K562 (cell line): ENCODE results near the gene DHDH. TPM values are rescaled to one million over a fixed set of nuclear protein-coding genes. Genes with fewer than 3 reads are reported as not detected.

Experiments used
- ATAC-seq: fragments of 200-7000 bp; cut with Tn5 transposase; 3 replicates; pipeline ENCODE4 v1.9.1; 2020; ENCODE audit warnings: moderate library complexity
- BruUV-seq: library from RNA; stranded (reverse); fragments of 400-500 nt; replicated peaks from 2 replicates; lab custom pipeline; 2021; lab: Mats Ljungman, UMichigan
- CTCF ChIA-PET: fragments of 300-600 bp; formaldehyde crosslinking; extraction: SDS; loops from one replicate; lab custom pipeline; 2021; ENCODE audit warnings: low intra/inter-chr PET ratio; lab: Yijun Ruan, JAX
- POLR2A ChIA-PET: fragments of 300-600, 350-650 bp; sonication (Branson Sonifier 250); formaldehyde crosslinking; extraction: SDS; loops from one replicate; lab custom pipeline; 2021; ENCODE audit warnings: antibody characterized with exemption, inconsistent platforms; lab: Yijun Ruan, JAX
- DNase-seq, 4 experiments: peaks; one replicate each; pipeline versions ENCODE4 v3.0.0 to v3.0.0-alpha.2; 2011 to 2018; ENCODE audit warnings: low spot score in 3 of 4, mixed read lengths in 3 of 4; ENCODE audit errors: extremely low read depth in 1 of 4
- FAIRE-seq: peaks from 2 replicates; lab custom pipeline; 2011; peaks lifted over from hg19 to GRCh38; lab: Jason Lieb, UNC
- H2AFZ ChIP-seq: 2 replicates; pipeline ENCODE4 v1.6.0; 2011; ENCODE audit warnings: low read depth, low read length, control low read depth, inconsistent platforms
- H3K27ac ChIP-seq: fragments of 200-600 bp; 3 replicates; pipeline ENCODE4 v1.8.0; 2011; ENCODE audit warnings: low read depth, mild to moderate bottlenecking, control low read depth, inconsistent platforms, low read length, moderate library complexity, mixed read lengths; ENCODE audit errors: extremely low read depth
- H3K27me3 ChIP-seq, 2 experiments: fragments of 300-600 bp in 1 of 2; 2 replicates in 1 of 2; 3 replicates in 1 of 2; pipeline versions ENCODE4 v1.6.0 to v1.8.0; 2011; ENCODE audit warnings: inconsistent platforms in 2 of 2, low read length in 2 of 2, mild to moderate bottlenecking in 1 of 2, mixed read lengths in 1 of 2, moderate library complexity in 1 of 2; ENCODE audit not compliant: control insufficient read depth in 2 of 2, insufficient read depth in 2 of 2
- H3K36me3 ChIP-seq: fragments of 300-600 bp; 3 replicates; pipeline ENCODE4 v1.8.0; 2011; ENCODE audit warnings: mild to moderate bottlenecking, low read length, inconsistent platforms; ENCODE audit not compliant: control insufficient read depth, insufficient read depth
- H3K4me1 ChIP-seq, 2 experiments: fragments of 200-600 bp in 1 of 2; replicated peaks in 1 of 2; 2 replicates in 1 of 2; 3 replicates in 1 of 2; pipeline versions ENCODE4 v1.5.1 to v1.8.0; 2011; ENCODE audit warnings: inconsistent platforms in 2 of 2, low read length in 2 of 2, mild to moderate bottlenecking in 1 of 2, mixed read lengths in 1 of 2, moderate library complexity in 1 of 2; ENCODE audit not compliant: control insufficient read depth in 2 of 2, insufficient read depth in 2 of 2
- H3K4me2 ChIP-seq: 2 replicates; pipeline ENCODE4 v1.6.1; 2011; ENCODE audit warnings: low read length, control low read depth, inconsistent platforms, mixed read lengths; ENCODE audit not compliant: insufficient read depth
- H3K4me3 ChIP-seq: fragments of 200-600 bp; sonication (generic), shearing (Covaris generic); 2 replicates; pipeline ENCODE4 v1.5.1; 2016; ENCODE audit warnings: control low read depth, inconsistent platforms
- H3K79me2 ChIP-seq: fragments of 200-600 bp; 3 replicates; pipeline ENCODE4 v1.8.0; 2011; ENCODE audit warnings: low read length, inconsistent platforms; ENCODE audit not compliant: control insufficient read depth, insufficient read depth
- H3K9ac ChIP-seq, 2 experiments: 2 replicates each; pipeline versions ENCODE4 v1.6.0 to v1.6.1; 2011; ENCODE audit warnings: low read depth in 2 of 2, low read length in 2 of 2, control low read depth in 1 of 2, inconsistent platforms in 1 of 2, mild to moderate bottlenecking in 1 of 2, mixed read lengths in 1 of 2; ENCODE audit not compliant: insufficient read depth in 1 of 2
- H3K9me1 ChIP-seq: one replicate; pipeline ENCODE4 v1.6.0; 2011; ENCODE audit warnings: inconsistent platforms, mild to moderate bottlenecking, low read length, moderate library complexity; ENCODE audit not compliant: control insufficient read depth, insufficient read depth
- H3K9me3 ChIP-seq: replicated peaks from 2 replicates; pipeline ENCODE4 v1.5.1; 2011; ENCODE audit warnings: low read depth, low read length, inconsistent platforms; ENCODE audit not compliant: control insufficient read depth, insufficient read depth
- H4K20me1 ChIP-seq: replicated peaks from 2 replicates; pipeline ENCODE4 v1.6.1; 2011; ENCODE audit warnings: low read length, inconsistent platforms, mixed read lengths; ENCODE audit not compliant: control insufficient read depth, insufficient read depth
- L3MBTL2 ChIP-seq: fragments of 450-650 bp; IDR thresholded peaks from 2 replicates; pipeline ENCODE4 v1.6.1; 2016; ENCODE audit warnings: mild to moderate bottlenecking, moderate library complexity
- MAZ ChIP-seq, 2 experiments: fragments of 450-650 bp in 1 of 2; sonication (generic) in 1 of 2; formaldehyde crosslinking; IDR thresholded peaks in 1 of 2; conservative IDR thresholded peaks in 1 of 2; 2 replicates each; pipeline versions ENCODE4 v1.4.0 to v1.5.0; 2020; ENCODE audit warnings: mild to moderate bottlenecking in 1 of 2, missing genetic modification reagents in 1 of 2
- NR2F6 ChIP-seq: fragments of 450-650 bp; formaldehyde crosslinking; IDR thresholded peaks from 2 replicates; pipeline ENCODE4 v1.4.0; 2020; ENCODE audit warnings: mild to moderate bottlenecking
- NRF1 ChIP-seq, 2 experiments: fragments of 450-650 bp; IDR thresholded peaks in 1 of 2; conservative IDR thresholded peaks in 1 of 2; 2 replicates each; pipeline ENCODE4 v1.6.1; 2014; ENCODE audit warnings: mild to moderate bottlenecking in 2 of 2
- PML ChIP-seq: IDR thresholded peaks from 2 replicates; pipeline ENCODE4 v1.6.1; 2012; ENCODE audit warnings: low read length, inconsistent platforms
- YBX1 ChIP-seq: fragments of 450-650 bp; IDR thresholded peaks from 2 replicates; pipeline ENCODE4 v1.7.1; 2016; ENCODE audit warnings: mild to moderate bottlenecking
- WGBS: fragments of 100-300 bp; shearing (Covaris generic); methylation state at CpG from one replicate; pipeline ENCODE4 v1.1.6; 2016; ENCODE audit warnings: low coverage, mixed read lengths; ENCODE audit not compliant: insufficient coverage; ENCODE audit errors: missing lambda C conversion rate; 5-methylcytosine and 5-hydroxymethylcytosine counted together
- in situ Hi-C: fragments of 300-500 bp; cut with MboI; formaldehyde crosslinking; loops from 4 replicates; pipeline ENCODE4 v1.15.0; 2018; ENCODE audit warnings: inconsistent platforms, mixed read lengths
- intact Hi-C: fragments of 100-400 bp; cut with micrococcal nuclease; formaldehyde crosslinking; loops from 2 replicates; pipeline ENCODE4 v1.14.2; 2022
- polyA plus RNA-seq, 8 experiments: library from polyadenylated mRNA; depleted of rRNA in 4 of 8; stranded (reverse) in 5 of 8; unstranded in 3 of 8; fragments of >200 nt; fragmentation: Nextera tagmentation in 2 of 8; fragmentation: Illumina TruSeq in 1 of 8; extraction: Ambion mirVana in 2 of 8; extraction: Trizol in 1 of 8; gene quantifications; 2 replicates each; pipeline versions ENCODE4 v1.2.1 to v1.2.3, GENCODE V29; 2011 to 2014; ENCODE audit warnings: inconsistent platforms in 1 of 8, missing spikeins in 1 of 8
- total RNA-seq, 7 experiments: library from RNA; depleted of rRNA in 6 of 7; stranded (reverse); fragments of >200 nt in 6 of 7; fragmentation: Illumina TruSeq in 2 of 7; extraction: Trizol in 2 of 7; gene quantifications; 2 replicates each; pipeline versions ENCODE4 v1.2.1 to v1.2.3, GENCODE V29; 2011 to 2021; ENCODE audit warnings: low replicate concordance in 1 of 7
- TF ChIP-seq, protein P1 (sequence below), 2 experiments: fragments of 450-650 bp; IDR thresholded peaks; 2 replicates each; pipeline ENCODE4 v1.6.1; 2016
- TF ChIP-seq, protein P2 (sequence below): sonication (generic); IDR thresholded peaks from 2 replicates; pipeline ENCODE4 v1.6.1; 2016
- TF ChIP-seq, protein P3 (sequence below): fragments of 450-650 bp; formaldehyde crosslinking; IDR thresholded peaks from 2 replicates; pipeline ENCODE4 v1.4.0; 2022; ENCODE audit warnings: missing genetic modification characterization
- TF ChIP-seq, protein P4 (sequence below): sonication (generic); formaldehyde crosslinking; IDR thresholded peaks from 2 replicates; pipeline ENCODE4 v1.8.0; 2023; ENCODE audit warnings: mild to moderate bottlenecking, missing genetic modification reagents

The DHDH gene
- total and polyA plus RNA-seq, 9 of the 15 experiments (the other 6 are each of a cell fraction or from before 2014, with no cell fraction given) = 0.37 to 1.9 (median 0.87) TPM

DNA sequence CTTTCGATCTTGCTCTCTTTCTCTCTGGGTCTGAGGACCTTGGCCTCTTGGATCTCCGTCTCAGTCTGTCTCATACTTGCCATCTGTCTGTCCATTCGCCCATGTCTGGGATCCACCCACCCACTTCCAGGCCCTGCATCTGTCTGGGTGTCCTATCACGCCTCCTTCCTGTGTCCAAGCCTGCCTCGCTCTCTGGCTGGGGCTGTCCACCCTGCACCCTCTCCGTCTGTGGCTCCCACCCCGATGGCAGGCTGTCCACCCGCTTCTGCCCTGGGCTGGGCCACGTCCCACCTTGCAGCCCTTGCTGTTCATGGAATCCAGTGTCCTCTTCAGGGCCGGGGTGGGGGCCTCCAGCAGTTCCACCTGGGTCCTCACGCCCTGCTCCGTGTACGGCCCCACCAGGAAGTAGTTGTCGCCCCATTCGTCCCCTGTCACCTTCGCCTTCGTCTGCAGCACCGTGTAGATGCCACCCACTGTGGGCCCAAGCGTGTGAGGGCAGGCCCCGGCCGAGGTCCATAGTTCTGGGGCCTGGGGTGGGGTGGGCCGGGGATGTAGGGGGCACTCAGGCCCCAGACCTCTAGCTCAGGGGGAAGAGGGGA lies 57.6 kb downstream of the DHDH start (continued):
- TF ChIP-seq, protein P1, sequence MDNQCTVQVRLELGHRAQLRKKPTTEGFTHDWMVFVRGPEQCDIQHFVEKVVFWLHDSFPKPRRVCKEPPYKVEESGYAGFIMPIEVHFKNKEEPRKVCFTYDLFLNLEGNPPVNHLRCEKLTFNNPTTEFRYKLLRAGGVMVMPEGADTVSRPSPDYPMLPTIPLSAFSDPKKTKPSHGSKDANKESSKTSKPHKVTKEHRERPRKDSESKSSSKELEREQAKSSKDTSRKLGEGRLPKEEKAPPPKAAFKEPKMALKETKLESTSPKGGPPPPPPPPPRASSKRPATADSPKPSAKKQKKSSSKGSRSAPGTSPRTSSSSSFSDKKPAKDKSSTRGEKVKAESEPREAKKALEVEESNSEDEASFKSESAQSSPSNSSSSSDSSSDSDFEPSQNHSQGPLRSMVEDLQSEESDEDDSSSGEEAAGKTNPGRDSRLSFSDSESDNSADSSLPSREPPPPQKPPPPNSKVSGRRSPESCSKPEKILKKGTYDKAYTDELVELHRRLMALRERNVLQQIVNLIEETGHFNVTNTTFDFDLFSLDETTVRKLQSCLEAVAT (IDR thresholded peaks at IDR 0.05) = no peak
- TF ChIP-seq NR2F6 (CRISPR knock-in tag) = no peak
- no peak for TF ChIP-seq L3MBTL2

DNA sequence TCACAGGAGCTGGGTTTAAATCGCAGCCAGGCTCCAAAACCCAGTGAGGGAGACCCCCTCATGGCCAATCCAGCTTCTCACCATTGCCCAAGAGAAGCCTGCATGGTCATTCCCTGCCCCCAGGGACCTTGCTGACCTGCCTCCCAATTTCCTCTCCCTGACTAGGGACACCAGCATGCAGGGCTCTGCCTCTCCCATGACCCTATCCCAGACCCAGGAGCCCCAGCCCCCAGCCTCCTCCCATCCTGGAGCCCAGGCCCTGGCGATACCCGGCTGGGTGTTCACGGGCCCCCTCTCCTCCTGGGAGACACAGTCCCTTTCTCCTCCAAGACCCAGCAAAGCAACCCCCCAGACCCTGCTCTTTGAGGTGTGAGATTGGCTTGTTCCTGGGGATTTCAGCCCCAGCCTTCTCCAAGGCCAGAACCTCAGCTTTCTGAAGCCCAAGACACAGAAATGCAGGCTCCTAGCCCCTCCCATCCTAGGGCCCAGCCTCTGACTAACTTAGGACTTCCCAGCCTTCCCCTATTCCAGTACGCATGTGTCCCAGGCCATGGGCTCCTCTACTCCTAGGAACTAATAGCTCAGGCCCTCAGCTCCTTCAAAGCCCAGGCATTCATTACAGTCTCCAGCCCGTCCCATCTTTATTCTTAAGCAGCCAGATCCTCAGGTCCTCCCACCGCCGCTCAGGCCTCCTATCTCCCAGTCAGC lies 58.5 kb downstream of the DHDH start:
- POLR2A ChIA-PET = interaction anchor here (0.7 to 3.0 kb wide), 6 partner anchors 13 to 120 kb away, joined by 3 to 42 read pairs (median 4); partner anchors contain the start of genes FTL and PPP1R15A
- Histone ChIP-seq H3K27ac (peak overlapping the region; percentile 73), H3K36me3 (peaks cover 42% of the 10 kb centered on the region), H3K4me1 (peaks cover 5 to 33% of the 10 kb centered on the region in 2 experiments; a peak in 4 of 5 replicates), H3K9me1 (no peaks in the 10 kb centered on the region), H2AFZ (peak overlapping the region; percentile 55), H4K20me1 (no peaks in the 10 kb centered on the region), H3K79me2 (peaks cover 63% of the 10 kb centered on the region), H3K9me3 (no peaks in the 10 kb centered on the region), H3K4me3 (peak overlapping the region; percentile 87), H3K9ac (peak overlapping the region; percentile 84 to 94), H3K4me2 (peak overlapping the region; percentile 88), H3K27me3 (no peaks in the 10 kb centered on the region)
- FAIRE-seq = peak; percentile 79
- peak; percentile 21 for ATAC-seq
- peak; percentile 44 to 73 (median 52) for DNase-seq
- in situ Hi-C loops = no loop called here
- 10% methylated on average over 5 of the region's 8 CpGs for WGBS
- CTCF ChIA-PET = no interaction called here
- intact Hi-C loops = loop anchor here (10.0 kb wide), 2 partner anchors 163 to 233 kb away; partner anchors contain the start of genes HRC and TRPM4
- no TSS peak for BruUV-seq
- TF ChIP-seq, protein P2, sequence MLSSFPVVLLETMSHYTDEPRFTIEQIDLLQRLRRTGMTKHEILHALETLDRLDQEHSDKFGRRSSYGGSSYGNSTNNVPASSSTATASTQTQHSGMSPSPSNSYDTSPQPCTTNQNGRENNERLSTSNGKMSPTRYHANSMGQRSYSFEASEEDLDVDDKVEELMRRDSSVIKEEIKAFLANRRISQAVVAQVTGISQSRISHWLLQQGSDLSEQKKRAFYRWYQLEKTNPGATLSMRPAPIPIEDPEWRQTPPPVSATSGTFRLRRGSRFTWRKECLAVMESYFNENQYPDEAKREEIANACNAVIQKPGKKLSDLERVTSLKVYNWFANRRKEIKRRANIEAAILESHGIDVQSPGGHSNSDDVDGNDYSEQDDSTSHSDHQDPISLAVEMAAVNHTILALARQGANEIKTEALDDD = 0 out of 2 replicates have a peak, but pooled peaks have one; percentile 26
- TF ChIP-seq, protein P3, sequence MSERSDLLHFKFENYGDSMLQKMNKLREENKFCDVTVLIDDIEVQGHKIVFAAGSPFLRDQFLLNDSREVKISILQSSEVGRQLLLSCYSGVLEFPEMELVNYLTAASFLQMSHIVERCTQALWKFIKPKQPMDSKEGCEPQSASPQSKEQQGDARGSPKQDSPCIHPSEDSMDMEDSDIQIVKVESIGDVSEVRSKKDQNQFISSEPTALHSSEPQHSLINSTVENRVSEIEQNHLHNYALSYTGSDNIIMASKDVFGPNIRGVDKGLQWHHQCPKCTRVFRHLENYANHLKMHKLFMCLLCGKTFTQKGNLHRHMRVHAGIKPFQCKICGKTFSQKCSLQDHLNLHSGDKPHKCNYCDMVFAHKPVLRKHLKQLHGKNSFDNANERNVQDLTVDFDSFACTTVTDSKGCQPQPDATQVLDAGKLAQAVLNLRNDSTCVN (CRISPR knock-in tag) = no peak
- TF ChIP-seq MAZ (CRISPR knock-in tag; conservative IDR thresholded peaks at IDR 0.05 in 1 of 2, IDR thresholded peaks at IDR 0.05 in 1 of 2) (peak in 1 of 2 experiments; percentile 30; a peak in 1 of 4 replicates), NRF1 (conservative IDR thresholded peaks at IDR 0.05 in 1 of 2, IDR thresholded peaks at IDR 0.05 in 1 of 2) (peak; percentile 81 to 84), YBX1 (no peak), PML (no peak)
- TF ChIP-seq, protein P4, sequence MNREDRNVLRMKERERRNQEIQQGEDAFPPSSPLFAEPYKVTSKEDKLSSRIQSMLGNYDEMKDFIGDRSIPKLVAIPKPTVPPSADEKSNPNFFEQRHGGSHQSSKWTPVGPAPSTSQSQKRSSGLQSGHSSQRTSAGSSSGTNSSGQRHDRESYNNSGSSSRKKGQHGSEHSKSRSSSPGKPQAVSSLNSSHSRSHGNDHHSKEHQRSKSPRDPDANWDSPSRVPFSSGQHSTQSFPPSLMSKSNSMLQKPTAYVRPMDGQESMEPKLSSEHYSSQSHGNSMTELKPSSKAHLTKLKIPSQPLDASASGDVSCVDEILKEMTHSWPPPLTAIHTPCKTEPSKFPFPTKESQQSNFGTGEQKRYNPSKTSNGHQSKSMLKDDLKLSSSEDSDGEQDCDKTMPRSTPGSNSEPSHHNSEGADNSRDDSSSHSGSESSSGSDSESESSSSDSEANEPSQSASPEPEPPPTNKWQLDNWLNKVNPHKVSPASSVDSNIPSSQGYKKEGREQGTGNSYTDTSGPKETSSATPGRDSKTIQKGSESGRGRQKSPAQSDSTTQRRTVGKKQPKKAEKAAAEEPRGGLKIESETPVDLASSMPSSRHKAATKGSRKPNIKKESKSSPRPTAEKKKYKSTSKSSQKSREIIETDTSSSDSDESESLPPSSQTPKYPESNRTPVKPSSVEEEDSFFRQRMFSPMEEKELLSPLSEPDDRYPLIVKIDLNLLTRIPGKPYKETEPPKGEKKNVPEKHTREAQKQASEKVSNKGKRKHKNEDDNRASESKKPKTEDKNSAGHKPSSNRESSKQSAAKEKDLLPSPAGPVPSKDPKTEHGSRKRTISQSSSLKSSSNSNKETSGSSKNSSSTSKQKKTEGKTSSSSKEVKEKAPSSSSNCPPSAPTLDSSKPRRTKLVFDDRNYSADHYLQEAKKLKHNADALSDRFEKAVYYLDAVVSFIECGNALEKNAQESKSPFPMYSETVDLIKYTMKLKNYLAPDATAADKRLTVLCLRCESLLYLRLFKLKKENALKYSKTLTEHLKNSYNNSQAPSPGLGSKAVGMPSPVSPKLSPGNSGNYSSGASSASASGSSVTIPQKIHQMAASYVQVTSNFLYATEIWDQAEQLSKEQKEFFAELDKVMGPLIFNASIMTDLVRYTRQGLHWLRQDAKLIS (CRISPR knock-in tag) = 0 out of 2 replicates have a peak, but pooled peaks have one; percentile 4
